GM12878 (cell line): ENCODE results near the gene IL3RA. TPM values are rescaled to one million over a fixed set of nuclear protein-coding genes. Genes with fewer than 3 reads are reported as not detected.

ENCODE experiments used
- ATAC-seq: fragments of 200-7000 bp; cut with Tn5 transposase; 3 replicates; pipeline ENCODE4 v1.9.1; 2020; ENCODE audit warnings: mild to moderate bottlenecking, moderate library complexity
- BruUV-seq: library from RNA; stranded (reverse); fragments of 400-500 nt; replicated peaks from 2 replicates; lab custom pipeline; 2021; lab: Mats Ljungman, UMichigan
- CTCF ChIA-PET: fragments of 300-600 bp; sonication (Branson Sonifier 250); formaldehyde crosslinking; extraction: SDS; loops from one replicate; lab custom pipeline; 2021; ENCODE audit warnings: inconsistent platforms; lab: Yijun Ruan, JAX
- POLR2A ChIA-PET: fragments of 350-600 bp; formaldehyde crosslinking; extraction: SDS; loops from one replicate; lab custom pipeline; 2021; ENCODE audit warnings: inconsistent platforms; lab: Charles Lee
- RAD21 ChIA-PET: fragments of 300-600 bp; sonication (Branson Sonifier 250); formaldehyde crosslinking; loops from one replicate; lab custom pipeline; 2023; ENCODE audit warnings: antibody characterized with exemption; ENCODE audit not compliant: unreplicated experiment; lab: Charles Lee
- SMC1A ChIA-PET: fragments of 300-600 bp; sonication (Branson Sonifier 250); formaldehyde crosslinking; loops from one replicate; lab custom pipeline; 2023; ENCODE audit not compliant: unreplicated experiment, uncharacterized antibody; lab: Charles Lee
- DNase-seq: peaks from one replicate; pipeline ENCODE4 v3.0.0-alpha.2; 2011; ENCODE audit warnings: low read depth, low spot score
- FAIRE-seq: peaks from 3 replicates; lab custom pipeline; 2011; peaks lifted over from hg19 to GRCh38; lab: Jason Lieb, UNC
- H2AFZ ChIP-seq: 2 replicates; pipeline ENCODE4 v1.6.0; 2011; ENCODE audit warnings: low read depth, low read length, control low read depth; ENCODE audit not compliant: control insufficient read depth
- H3K27ac ChIP-seq: 2 replicates; pipeline ENCODE4 v1.5.1; 2011; ENCODE audit warnings: control low read depth; ENCODE audit not compliant: control insufficient read depth, insufficient read depth
- H3K27me3 ChIP-seq, 2 experiments: replicated peaks in 1 of 2; 2 replicates each; pipeline versions ENCODE4 v1.6.0 to v1.6.1; 2011; ENCODE audit warnings: low read length in 1 of 2; ENCODE audit not compliant: control insufficient read depth in 2 of 2, insufficient read depth in 2 of 2
- H3K36me3 ChIP-seq, 2 experiments: 2 replicates each; pipeline ENCODE4 v1.5.1; 2011; ENCODE audit warnings: low read length in 1 of 2; ENCODE audit not compliant: control insufficient read depth in 2 of 2, insufficient read depth in 2 of 2
- H3K4me1 ChIP-seq: 2 replicates; pipeline ENCODE4 v1.6.1; 2011; ENCODE audit warnings: mild to moderate bottlenecking, low read length, moderate library complexity, mixed read lengths; ENCODE audit not compliant: control insufficient read depth, insufficient read depth
- H3K4me2 ChIP-seq: 2 replicates; pipeline ENCODE4 v1.6.0; 2011; ENCODE audit warnings: control low read depth; ENCODE audit not compliant: control insufficient read depth, insufficient read depth
- H3K4me3 ChIP-seq: fragments of 200-600 bp; sonication (generic); 2 replicates; pipeline ENCODE4 v1.5.1; 2016
- H3K79me2 ChIP-seq: 2 replicates; pipeline ENCODE4 v1.6.0; 2011; ENCODE audit warnings: low read length; ENCODE audit not compliant: control insufficient read depth, insufficient read depth
- H3K9ac ChIP-seq: 2 replicates; pipeline ENCODE4 v1.8.0; 2011; ENCODE audit warnings: low read length, control low read depth, mixed read lengths; ENCODE audit not compliant: control insufficient read depth, insufficient read depth
- H3K9me3 ChIP-seq: replicated peaks from 3 replicates; pipeline ENCODE4 v1.5.1; 2011; ENCODE audit warnings: mild to moderate bottlenecking, low read length; ENCODE audit not compliant: control insufficient read depth, insufficient read depth
- H4K20me1 ChIP-seq: 2 replicates; pipeline ENCODE4 v1.6.0; 2011; ENCODE audit not compliant: control insufficient read depth, insufficient read depth
- BMI1 ChIP-seq: fragments of 450-650 bp; IDR thresholded peaks from 2 replicates; pipeline ENCODE4 v1.6.1; 2016; ENCODE audit warnings: mild to moderate bottlenecking, moderate library complexity, borderline replicate concordance
- MTA3 ChIP-seq: IDR thresholded peaks from 2 replicates; pipeline ENCODE4 v1.6.1; 2012; ENCODE audit warnings: low read length, inconsistent platforms, borderline replicate concordance
- NFYA ChIP-seq: IDR thresholded peaks from 2 replicates; pipeline ENCODE4 v1.6.1; 2011; ENCODE audit warnings: low read depth, mild to moderate bottlenecking, low read length, improper control_type of control experiment, borderline replicate concordance
- POLR2A ChIP-seq: IDR thresholded peaks from 2 replicates; pipeline ENCODE4 v1.6.1; 2011; ENCODE audit warnings: low read depth, mild to moderate bottlenecking, low read length
- YY1 ChIP-seq: IDR thresholded peaks from 2 replicates; pipeline ENCODE4 v1.6.1; 2011; ENCODE audit warnings: low read depth, mild to moderate bottlenecking, low read length
- ZNF24 ChIP-seq: fragments of 450-650 bp; IDR thresholded peaks from 2 replicates; pipeline ENCODE4 v1.6.1; 2017; ENCODE audit warnings: antibody characterized with exemption, mild to moderate bottlenecking
- WGBS: methylation state at CpG from one replicate; pipeline ENCODE4 v1.1.6; 2016; ENCODE audit warnings: low lambda C conversion rate; ENCODE audit not compliant: insufficient replicate concordance, insufficient coverage; ENCODE audit errors: missing lambda C conversion rate; 5-methylcytosine and 5-hydroxymethylcytosine counted together
- in situ Hi-C: fragments of 300-500 bp; cut with MboI; formaldehyde crosslinking; loops from 9 replicates; pipeline ENCODE4 v1.14.3; 2018; ENCODE audit warnings: mixed read lengths
- intact Hi-C: fragments of 100-400 bp; cut with micrococcal nuclease; formaldehyde crosslinking; loops from one replicate; pipeline ENCODE4 v1.14.2; 2022; ENCODE audit not compliant: unreplicated experiment
- polyA plus RNA-seq, 11 experiments: library from polyadenylated mRNA; depleted of rRNA in 4 of 11; unstranded in 6 of 11; stranded (reverse) in 5 of 11; fragments of >200 nt; fragmentation: Nextera tagmentation in 4 of 11; fragmentation: Illumina TruSeq in 1 of 11; extraction: Ambion mirVana in 4 of 11; extraction: Trizol in 1 of 11; gene quantifications; 1 replicate in 1 of 11; 2 replicates in 10 of 11; pipeline versions ENCODE4 v1.2.1 to v1.2.3, GENCODE V29; 2011 to 2016; ENCODE audit warnings: inconsistent platforms in 2 of 11, missing spikeins in 2 of 11, low read depth in 1 of 11
- total RNA-seq, 4 experiments: library from RNA; depleted of rRNA in 3 of 4; stranded (reverse); fragments of >200 nt in 3 of 4; fragmentation: Illumina TruSeq in 1 of 4; extraction: Trizol in 1 of 4; gene quantifications; 2 replicates each; pipeline versions ENCODE4 v1.2.1 to v1.2.3, GENCODE V29; 2013 to 2021
- TF ChIP-seq, protein P1 (sequence below): fragments of 450-650 bp; formaldehyde crosslinking; IDR thresholded peaks from 2 replicates; pipeline ENCODE4 v1.4.0; 2022; ENCODE audit warnings: mild to moderate bottlenecking, moderate library complexity
- TF ChIP-seq, protein P2 (sequence below), 3 experiments: IDR thresholded peaks in 2 of 3; conservative IDR thresholded peaks in 1 of 3; 2 replicates each; pipeline ENCODE4 v1.5.1; 2011; ENCODE audit warnings: low read depth in 3 of 3, low read length in 3 of 3, mild to moderate bottlenecking in 3 of 3, control low read depth in 2 of 3, moderate library complexity in 2 of 3, inconsistent platforms in 1 of 3, mixed read lengths in 1 of 3; ENCODE audit not compliant: control insufficient read depth in 2 of 3, insufficient read depth in 1 of 3; ENCODE audit errors: extremely low read depth in 1 of 3
- TF ChIP-seq, protein P3 (sequence below): IDR thresholded peaks from 2 replicates; pipeline ENCODE4 v1.6.1; 2011; ENCODE audit warnings: borderline replicate concordance, low read depth, mild to moderate bottlenecking, moderate library complexity, low read length; ENCODE audit not compliant: insufficient read depth, poor library complexity, severe bottlenecking

Gene IL3RA
- total and polyA plus RNA-seq, 10 of the 15 experiments (the other 5 are each of a cell fraction or from before 2014, with no cell fraction given), result 2.1 to 31.1 (median 17.9) TPM

DNA sequence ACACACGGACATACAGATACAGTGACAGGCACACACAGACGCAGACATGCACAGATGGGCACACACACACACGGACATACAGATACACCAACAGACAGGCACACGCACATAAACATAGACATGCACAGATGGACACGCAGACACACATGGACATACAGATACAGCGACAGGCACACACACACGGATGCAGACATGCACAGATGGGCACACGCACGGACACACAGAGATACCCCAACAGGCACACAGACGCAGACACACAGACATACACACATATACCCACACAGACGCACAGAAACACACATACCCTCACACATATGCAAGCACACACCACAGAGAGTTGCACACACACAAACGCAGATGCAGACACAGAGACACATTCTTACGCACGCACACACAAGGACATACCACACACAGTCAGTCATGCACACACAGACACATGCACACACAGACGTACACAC is 79.8 kb downstream of the IL3RA start:
- peaks cover 16 to 24% of the 10 kb centered on the region in 2 experiments for H3K36me3 ChIP-seq

DNA sequence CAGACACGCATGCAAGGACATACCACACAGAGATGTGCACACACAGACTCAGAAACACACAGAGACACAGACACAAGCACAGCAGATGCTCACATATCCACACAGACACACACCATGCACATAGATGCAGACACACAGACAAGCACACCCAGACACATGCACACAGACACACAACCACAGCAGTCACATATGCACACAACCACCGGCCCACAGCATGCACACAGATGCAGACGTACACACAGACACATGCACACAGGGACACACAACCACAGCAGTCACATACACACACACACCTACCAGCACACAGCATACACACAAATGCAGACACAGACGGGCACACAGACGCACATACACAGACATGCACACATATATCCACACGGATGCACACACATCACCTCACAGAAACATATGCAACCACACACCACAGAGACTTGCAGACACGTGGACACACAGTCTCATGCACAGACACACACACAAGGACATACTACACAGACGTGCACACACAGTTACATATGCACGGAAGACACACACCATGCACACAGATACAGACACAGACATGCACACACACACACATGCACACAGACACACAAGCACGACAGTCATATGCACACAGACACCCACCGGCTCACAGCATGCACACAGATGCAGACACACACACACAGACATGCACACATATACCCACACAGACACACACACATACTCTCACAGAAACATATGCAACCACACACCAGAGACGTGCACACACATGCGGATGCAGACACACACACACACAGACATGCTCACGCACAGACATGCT is 80.6 kb downstream of the IL3RA start:
- RAD21 ChIA-PET, result no interaction called here
- Histone ChIP-seq H3K9me3 (peaks cover 10% of the 10 kb centered on the region; the same call in 2 of the 3 replicates), H2AFZ (no peak overlapping the region), H3K27me3 (no peaks in the 10 kb centered on the region), H3K9ac (no peak overlapping the region), H3K4me1 (no peaks in the 10 kb centered on the region), H3K36me3 (peaks cover 22 to 26% of the 10 kb centered on the region in 2 experiments), H3K4me3 (no peak overlapping the region), H3K79me2 (no peaks in the 10 kb centered on the region), H4K20me1 (no peaks in the 10 kb centered on the region), H3K27ac (no peak overlapping the region), H3K4me2 (no peak overlapping the region)
- FAIRE-seq (no peak), ATAC-seq (no peak), DNase-seq (no peak)
- WGBS, result 78% methylated on average over 13 of the region's 14 CpGs
- BruUV-seq, result no TSS peak
- POLR2A ChIA-PET, result no interaction called here
- in situ Hi-C loops (no loop called here), intact Hi-C loops (no loop called here)
- CTCF ChIA-PET, result no interaction called here
- SMC1A ChIA-PET, result no interaction called here
- TF ChIP-seq BMI1 (no peak), POLR2A (peak; percentile 40; the same call in 1 of the 2 replicates), NFYA (no peak)
- TF ChIP-seq, protein P1, sequence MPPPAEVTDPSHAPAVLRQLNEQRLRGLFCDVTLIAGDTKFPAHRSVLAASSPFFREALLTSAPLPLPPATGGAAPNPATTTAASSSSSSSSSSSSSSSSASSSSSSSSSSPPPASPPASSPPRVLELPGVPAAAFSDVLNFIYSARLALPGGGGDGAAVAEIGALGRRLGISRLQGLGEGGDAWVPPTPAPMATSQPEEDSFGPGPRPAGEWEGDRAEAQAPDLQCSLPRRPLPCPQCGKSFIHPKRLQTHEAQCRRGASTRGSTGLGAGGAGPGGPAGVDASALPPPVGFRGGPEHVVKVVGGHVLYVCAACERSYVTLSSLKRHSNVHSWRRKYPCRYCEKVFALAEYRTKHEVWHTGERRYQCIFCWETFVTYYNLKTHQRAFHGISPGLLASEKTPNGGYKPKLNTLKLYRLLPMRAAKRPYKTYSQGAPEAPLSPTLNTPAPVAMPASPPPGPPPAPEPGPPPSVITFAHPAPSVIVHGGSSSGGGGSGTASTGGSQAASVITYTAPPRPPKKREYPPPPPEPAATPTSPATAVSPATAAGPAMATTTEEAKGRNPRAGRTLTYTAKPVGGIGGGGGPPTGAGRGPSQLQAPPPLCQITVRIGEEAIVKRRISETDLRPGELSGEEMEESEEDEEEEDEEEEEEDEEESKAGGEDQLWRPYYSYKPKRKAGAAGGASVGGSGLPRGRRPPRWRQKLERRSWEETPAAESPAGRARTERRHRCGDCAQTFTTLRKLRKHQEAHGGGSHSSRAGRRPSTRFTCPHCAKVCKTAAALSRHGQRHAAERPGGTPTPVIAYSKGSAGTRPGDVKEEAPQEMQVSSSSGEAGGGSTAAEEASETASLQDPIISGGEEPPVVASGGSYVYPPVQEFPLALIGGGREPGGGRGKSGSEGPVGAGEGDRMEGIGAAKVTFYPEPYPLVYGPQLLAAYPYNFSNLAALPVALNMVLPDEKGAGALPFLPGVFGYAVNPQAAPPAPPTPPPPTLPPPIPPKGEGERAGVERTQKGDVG, result no peak
- TF ChIP-seq, protein P2, sequence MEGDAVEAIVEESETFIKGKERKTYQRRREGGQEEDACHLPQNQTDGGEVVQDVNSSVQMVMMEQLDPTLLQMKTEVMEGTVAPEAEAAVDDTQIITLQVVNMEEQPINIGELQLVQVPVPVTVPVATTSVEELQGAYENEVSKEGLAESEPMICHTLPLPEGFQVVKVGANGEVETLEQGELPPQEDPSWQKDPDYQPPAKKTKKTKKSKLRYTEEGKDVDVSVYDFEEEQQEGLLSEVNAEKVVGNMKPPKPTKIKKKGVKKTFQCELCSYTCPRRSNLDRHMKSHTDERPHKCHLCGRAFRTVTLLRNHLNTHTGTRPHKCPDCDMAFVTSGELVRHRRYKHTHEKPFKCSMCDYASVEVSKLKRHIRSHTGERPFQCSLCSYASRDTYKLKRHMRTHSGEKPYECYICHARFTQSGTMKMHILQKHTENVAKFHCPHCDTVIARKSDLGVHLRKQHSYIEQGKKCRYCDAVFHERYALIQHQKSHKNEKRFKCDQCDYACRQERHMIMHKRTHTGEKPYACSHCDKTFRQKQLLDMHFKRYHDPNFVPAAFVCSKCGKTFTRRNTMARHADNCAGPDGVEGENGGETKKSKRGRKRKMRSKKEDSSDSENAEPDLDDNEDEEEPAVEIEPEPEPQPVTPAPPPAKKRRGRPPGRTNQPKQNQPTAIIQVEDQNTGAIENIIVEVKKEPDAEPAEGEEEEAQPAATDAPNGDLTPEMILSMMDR (IDR thresholded peaks at IDR 0.05 in 2 of 3, conservative IDR thresholded peaks at IDR 0.05 in 1 of 3; ENCODE audit: control insufficient read depth in 2 of 3, extremely low read depth in 1 of 3, insufficient read depth in 1 of 3, low read depth in 3 of 3, low read length in 3 of 3), result no peak
- TF ChIP-seq, protein P3, sequence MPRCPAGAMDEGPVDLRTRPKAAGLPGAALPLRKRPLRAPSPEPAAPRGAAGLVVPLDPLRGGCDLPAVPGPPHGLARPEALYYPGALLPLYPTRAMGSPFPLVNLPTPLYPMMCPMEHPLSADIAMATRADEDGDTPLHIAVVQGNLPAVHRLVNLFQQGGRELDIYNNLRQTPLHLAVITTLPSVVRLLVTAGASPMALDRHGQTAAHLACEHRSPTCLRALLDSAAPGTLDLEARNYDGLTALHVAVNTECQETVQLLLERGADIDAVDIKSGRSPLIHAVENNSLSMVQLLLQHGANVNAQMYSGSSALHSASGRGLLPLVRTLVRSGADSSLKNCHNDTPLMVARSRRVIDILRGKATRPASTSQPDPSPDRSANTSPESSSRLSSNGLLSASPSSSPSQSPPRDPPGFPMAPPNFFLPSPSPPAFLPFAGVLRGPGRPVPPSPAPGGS, result no peak

More for the DNA sequence above, 79.8 kb downstream of the IL3RA start:
- RAD21 ChIA-PET, result no interaction called here
- no peak for TF ChIP-seq ZNF24
- no peak for TF ChIP-seq MTA3
- peak; percentile 60 for TF ChIP-seq POLR2A
- TF ChIP-seq YY1, result no peak
- POLR2A ChIA-PET, result no interaction called here
- DNase-seq (no peak), FAIRE-seq (no peak), ATAC-seq (no peak)
- 67% methylated on average over 15 of the region's 15 CpGs for WGBS
- H3K27ac ChIP-seq, result no peak overlapping the region
- H3K9me3 ChIP-seq, result peaks cover 3% of the 10 kb centered on the region; the same call in 1 of the 3 replicates
- no peak overlapping the region for H3K9ac ChIP-seq
- H3K4me3 ChIP-seq, result no peak overlapping the region
- no peak overlapping the region for H3K4me2 ChIP-seq
- in situ Hi-C loops, result no loop called here
- no TSS peak for BruUV-seq
- SMC1A ChIA-PET, result no interaction called here
- H3K27me3 ChIP-seq, result no peaks in the 10 kb centered on the region
- H3K4me1 ChIP-seq, result no peaks in the 10 kb centered on the region
- no peak overlapping the region for H2AFZ ChIP-seq
- CTCF ChIA-PET, result no interaction called here
- H3K79me2 ChIP-seq, result no peaks in the 10 kb centered on the region
- no peaks in the 10 kb centered on the region for H4K20me1 ChIP-seq
- intact Hi-C loops, result no loop called here
